ENCODE results near the gene GTPBP10. TPM values are rescaled to one million over a fixed set of nuclear protein-coding genes. Genes with fewer than 3 reads are reported as not detected.
A peak's percentile ranks its signal among the peaks of the same experiment; 100 is the strongest.

Gene GTPBP10
- total and polyA plus RNA-seq, 9 of the 15 experiments (the other 6 are each of a cell fraction or from before 2014, with no cell fraction given) = 34.6 to 89.8 (median 76.4) TPM

DNA sequence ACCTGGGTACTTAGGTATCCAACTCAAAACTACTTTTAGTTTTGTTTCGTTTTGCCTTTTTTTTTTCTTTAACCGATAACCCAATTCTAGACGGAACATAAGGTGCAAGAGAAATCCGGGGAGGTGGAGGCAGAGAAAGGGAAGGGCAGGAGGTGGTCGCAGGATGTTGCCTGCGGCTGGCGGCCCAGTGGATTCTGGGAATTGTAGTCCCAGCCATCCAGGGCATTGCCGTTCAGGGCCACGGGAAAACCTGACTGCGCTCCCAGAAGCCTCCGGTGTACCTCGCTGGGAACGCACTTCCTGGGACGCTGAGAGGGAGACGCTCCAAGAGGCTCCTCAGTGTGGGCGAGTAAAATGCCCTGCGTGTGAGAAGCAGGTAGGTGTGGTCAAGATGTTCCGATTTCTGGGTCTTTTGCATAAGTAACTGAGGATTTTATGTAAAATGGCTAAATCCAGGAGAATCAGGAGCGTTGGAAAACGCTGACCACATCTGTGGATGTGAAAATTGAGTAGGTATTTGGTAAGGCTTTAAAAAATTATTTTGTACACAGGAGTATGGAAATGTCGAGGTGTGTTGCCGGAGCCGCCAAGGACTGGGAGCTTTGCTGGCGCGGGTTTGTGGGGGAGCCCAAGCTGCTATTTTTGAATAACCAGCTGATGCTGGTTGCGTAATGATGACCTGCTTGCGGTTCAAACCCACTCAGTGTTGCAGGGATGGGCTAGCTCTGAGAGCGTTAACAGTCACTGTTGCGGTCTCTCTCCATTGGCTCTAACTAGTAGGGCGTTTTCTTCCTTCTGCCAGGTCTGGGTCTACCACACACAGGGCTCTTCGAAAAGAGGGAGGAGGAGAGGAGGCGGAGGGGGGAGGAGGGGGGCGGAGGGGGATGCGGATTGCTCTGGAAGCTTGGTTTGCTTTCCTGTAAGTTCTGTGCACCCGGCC lies 56.9 kb downstream of the GTPBP10 start, which contains the start of gene CLDN12 (continued):
- TF ChIP-seq U2AF2 (optimal IDR thresholded peaks at IDR 0.05; ENCODE audit: low read depth, low read length) (no peak), HMG20A (CRISPR knock-in tag; conservative IDR thresholded peaks at IDR 0.05) (no peak), NFIX (CRISPR knock-in tag; IDR thresholded peaks at IDR 0.05; ENCODE audit: low read depth) (no peak), FOSL1 (tag; conservative IDR thresholded peaks at IDR 0.05) (peak; percentile 71), SOX6 (IDR thresholded peaks at IDR 0.05) (peak; percentile 30; the same call in 1 of the 2 replicates), ZNF217 (CRISPR knock-in tag; IDR thresholded peaks at IDR 0.05) (no peak)
- TF ChIP-seq, protein P1, sequence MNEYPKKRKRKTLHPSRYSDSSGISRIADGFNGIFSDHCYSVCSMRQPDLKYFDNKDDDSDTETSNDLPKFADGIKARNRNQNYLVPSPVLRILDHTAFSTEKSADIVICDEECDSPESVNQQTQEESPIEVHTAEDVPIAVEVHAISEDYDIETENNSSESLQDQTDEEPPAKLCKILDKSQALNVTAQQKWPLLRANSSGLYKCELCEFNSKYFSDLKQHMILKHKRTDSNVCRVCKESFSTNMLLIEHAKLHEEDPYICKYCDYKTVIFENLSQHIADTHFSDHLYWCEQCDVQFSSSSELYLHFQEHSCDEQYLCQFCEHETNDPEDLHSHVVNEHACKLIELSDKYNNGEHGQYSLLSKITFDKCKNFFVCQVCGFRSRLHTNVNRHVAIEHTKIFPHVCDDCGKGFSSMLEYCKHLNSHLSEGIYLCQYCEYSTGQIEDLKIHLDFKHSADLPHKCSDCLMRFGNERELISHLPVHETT (CRISPR knock-in tag; conservative IDR thresholded peaks at IDR 0.05 in 1 of 2, IDR thresholded peaks at IDR 0.05 in 1 of 2) = no peak
- TF ChIP-seq, protein P2, sequence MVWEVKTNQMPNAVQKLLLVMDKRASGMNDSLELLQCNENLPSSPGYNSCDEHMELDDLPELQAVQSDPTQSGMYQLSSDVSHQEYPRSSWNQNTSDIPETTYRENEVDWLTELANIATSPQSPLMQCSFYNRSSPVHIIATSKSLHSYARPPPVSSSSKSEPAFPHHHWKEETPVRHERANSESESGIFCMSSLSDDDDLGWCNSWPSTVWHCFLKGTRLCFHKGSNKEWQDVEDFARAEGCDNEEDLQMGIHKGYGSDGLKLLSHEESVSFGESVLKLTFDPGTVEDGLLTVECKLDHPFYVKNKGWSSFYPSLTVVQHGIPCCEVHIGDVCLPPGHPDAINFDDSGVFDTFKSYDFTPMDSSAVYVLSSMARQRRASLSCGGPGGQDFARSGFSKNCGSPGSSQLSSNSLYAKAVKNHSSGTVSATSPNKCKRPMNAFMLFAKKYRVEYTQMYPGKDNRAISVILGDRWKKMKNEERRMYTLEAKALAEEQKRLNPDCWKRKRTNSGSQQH (CRISPR knock-in tag; IDR thresholded peaks at IDR 0.05) = no peak
- TF ChIP-seq, protein P3, sequence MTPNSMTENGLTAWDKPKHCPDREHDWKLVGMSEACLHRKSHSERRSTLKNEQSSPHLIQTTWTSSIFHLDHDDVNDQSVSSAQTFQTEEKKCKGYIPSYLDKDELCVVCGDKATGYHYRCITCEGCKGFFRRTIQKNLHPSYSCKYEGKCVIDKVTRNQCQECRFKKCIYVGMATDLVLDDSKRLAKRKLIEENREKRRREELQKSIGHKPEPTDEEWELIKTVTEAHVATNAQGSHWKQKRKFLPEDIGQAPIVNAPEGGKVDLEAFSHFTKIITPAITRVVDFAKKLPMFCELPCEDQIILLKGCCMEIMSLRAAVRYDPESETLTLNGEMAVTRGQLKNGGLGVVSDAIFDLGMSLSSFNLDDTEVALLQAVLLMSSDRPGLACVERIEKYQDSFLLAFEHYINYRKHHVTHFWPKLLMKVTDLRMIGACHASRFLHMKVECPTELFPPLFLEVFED (CRISPR knock-in tag; conservative IDR thresholded peaks at IDR 0.05) = no peak
- TF ChIP-seq, protein P4, sequence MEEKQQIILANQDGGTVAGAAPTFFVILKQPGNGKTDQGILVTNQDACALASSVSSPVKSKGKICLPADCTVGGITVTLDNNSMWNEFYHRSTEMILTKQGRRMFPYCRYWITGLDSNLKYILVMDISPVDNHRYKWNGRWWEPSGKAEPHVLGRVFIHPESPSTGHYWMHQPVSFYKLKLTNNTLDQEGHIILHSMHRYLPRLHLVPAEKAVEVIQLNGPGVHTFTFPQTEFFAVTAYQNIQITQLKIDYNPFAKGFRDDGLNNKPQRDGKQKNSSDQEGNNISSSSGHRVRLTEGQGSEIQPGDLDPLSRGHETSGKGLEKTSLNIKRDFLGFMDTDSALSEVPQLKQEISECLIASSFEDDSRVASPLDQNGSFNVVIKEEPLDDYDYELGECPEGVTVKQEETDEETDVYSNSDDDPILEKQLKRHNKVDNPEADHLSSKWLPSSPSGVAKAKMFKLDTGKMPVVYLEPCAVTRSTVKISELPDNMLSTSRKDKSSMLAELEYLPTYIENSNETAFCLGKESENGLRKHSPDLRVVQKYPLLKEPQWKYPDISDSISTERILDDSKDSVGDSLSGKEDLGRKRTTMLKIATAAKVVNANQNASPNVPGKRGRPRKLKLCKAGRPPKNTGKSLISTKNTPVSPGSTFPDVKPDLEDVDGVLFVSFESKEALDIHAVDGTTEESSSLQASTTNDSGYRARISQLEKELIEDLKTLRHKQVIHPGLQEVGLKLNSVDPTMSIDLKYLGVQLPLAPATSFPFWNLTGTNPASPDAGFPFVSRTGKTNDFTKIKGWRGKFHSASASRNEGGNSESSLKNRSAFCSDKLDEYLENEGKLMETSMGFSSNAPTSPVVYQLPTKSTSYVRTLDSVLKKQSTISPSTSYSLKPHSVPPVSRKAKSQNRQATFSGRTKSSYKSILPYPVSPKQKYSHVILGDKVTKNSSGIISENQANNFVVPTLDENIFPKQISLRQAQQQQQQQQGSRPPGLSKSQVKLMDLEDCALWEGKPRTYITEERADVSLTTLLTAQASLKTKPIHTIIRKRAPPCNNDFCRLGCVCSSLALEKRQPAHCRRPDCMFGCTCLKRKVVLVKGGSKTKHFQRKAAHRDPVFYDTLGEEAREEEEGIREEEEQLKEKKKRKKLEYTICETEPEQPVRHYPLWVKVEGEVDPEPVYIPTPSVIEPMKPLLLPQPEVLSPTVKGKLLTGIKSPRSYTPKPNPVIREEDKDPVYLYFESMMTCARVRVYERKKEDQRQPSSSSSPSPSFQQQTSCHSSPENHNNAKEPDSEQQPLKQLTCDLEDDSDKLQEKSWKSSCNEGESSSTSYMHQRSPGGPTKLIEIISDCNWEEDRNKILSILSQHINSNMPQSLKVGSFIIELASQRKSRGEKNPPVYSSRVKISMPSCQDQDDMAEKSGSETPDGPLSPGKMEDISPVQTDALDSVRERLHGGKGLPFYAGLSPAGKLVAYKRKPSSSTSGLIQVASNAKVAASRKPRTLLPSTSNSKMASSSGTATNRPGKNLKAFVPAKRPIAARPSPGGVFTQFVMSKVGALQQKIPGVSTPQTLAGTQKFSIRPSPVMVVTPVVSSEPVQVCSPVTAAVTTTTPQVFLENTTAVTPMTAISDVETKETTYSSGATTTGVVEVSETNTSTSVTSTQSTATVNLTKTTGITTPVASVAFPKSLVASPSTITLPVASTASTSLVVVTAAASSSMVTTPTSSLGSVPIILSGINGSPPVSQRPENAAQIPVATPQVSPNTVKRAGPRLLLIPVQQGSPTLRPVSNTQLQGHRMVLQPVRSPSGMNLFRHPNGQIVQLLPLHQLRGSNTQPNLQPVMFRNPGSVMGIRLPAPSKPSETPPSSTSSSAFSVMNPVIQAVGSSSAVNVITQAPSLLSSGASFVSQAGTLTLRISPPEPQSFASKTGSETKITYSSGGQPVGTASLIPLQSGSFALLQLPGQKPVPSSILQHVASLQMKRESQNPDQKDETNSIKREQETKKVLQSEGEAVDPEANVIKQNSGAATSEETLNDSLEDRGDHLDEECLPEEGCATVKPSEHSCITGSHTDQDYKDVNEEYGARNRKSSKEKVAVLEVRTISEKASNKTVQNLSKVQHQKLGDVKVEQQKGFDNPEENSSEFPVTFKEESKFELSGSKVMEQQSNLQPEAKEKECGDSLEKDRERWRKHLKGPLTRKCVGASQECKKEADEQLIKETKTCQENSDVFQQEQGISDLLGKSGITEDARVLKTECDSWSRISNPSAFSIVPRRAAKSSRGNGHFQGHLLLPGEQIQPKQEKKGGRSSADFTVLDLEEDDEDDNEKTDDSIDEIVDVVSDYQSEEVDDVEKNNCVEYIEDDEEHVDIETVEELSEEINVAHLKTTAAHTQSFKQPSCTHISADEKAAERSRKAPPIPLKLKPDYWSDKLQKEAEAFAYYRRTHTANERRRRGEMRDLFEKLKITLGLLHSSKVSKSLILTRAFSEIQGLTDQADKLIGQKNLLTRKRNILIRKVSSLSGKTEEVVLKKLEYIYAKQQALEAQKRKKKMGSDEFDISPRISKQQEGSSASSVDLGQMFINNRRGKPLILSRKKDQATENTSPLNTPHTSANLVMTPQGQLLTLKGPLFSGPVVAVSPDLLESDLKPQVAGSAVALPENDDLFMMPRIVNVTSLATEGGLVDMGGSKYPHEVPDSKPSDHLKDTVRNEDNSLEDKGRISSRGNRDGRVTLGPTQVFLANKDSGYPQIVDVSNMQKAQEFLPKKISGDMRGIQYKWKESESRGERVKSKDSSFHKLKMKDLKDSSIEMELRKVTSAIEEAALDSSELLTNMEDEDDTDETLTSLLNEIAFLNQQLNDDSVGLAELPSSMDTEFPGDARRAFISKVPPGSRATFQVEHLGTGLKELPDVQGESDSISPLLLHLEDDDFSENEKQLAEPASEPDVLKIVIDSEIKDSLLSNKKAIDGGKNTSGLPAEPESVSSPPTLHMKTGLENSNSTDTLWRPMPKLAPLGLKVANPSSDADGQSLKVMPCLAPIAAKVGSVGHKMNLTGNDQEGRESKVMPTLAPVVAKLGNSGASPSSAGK (IDR thresholded peaks at IDR 0.05) = no peak; the same call in 1 of the 2 replicates
